ENCODE data around the gene PTPRK. TPM values are rescaled to one million over a fixed set of nuclear protein-coding genes. Genes with fewer than 3 reads are reported as not detected.

Gene PTPRK
- total and polyA plus RNA-seq, 2 experiments from 2014 or later, result 26.9 to 56.4 TPM

DNA sequence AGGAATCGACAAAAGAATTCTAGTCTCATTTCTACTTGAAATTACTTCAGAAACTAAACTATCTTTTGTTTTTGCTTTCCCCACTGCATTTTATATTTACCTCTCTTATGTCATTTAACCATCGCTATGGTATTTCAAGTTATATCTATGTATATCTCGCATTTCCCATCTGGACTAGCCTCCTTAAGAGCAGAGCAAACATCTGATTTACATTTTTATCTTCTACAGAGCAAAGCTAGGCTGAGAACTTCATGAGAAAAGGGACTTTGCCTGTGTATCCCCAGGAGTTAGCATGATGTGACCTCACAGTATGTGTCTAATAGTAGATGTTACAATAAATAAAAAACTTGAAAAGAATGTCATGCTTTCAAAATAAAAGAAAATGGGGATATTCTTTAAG, 201.2 kb downstream of the PTPRK start:
- TF ChIP-seq POLR2AphosphoS5 (IDR thresholded peaks at IDR 0.05; ENCODE audit: low read depth) (no peak), ZNF114 (CRISPR knock-in tag; IDR thresholded peaks at IDR 0.05) (no peak), CREB1 (CRISPR knock-in tag; IDR thresholded peaks at IDR 0.05; ENCODE audit: low read depth) (no peak), JUNB (IDR thresholded peaks at IDR 0.05; ENCODE audit: unreplicated experiment) (no peak), ZNF331 (CRISPR knock-in tag; IDR thresholded peaks at IDR 0.05; ENCODE audit: low read depth) (no peak), EZH2 (IDR thresholded peaks at IDR 0.05; ENCODE audit: low read depth, unreplicated experiment) (no peak), STAT1 (IDR thresholded peaks at IDR 0.05; ENCODE audit: unreplicated experiment) (no peak), EZH2phosphoT487 (IDR thresholded peaks at IDR 0.05; ENCODE audit: unreplicated experiment) (no peak), NANOG (IDR thresholded peaks at IDR 0.05; ENCODE audit: borderline replicate concordance) (no peak)
- TF ChIP-seq, protein P1, sequence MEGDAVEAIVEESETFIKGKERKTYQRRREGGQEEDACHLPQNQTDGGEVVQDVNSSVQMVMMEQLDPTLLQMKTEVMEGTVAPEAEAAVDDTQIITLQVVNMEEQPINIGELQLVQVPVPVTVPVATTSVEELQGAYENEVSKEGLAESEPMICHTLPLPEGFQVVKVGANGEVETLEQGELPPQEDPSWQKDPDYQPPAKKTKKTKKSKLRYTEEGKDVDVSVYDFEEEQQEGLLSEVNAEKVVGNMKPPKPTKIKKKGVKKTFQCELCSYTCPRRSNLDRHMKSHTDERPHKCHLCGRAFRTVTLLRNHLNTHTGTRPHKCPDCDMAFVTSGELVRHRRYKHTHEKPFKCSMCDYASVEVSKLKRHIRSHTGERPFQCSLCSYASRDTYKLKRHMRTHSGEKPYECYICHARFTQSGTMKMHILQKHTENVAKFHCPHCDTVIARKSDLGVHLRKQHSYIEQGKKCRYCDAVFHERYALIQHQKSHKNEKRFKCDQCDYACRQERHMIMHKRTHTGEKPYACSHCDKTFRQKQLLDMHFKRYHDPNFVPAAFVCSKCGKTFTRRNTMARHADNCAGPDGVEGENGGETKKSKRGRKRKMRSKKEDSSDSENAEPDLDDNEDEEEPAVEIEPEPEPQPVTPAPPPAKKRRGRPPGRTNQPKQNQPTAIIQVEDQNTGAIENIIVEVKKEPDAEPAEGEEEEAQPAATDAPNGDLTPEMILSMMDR (conservative IDR thresholded peaks at IDR 0.05; ENCODE audit: low read depth in 2 of 2), result no peak
- TF ChIP-seq, protein P2, sequence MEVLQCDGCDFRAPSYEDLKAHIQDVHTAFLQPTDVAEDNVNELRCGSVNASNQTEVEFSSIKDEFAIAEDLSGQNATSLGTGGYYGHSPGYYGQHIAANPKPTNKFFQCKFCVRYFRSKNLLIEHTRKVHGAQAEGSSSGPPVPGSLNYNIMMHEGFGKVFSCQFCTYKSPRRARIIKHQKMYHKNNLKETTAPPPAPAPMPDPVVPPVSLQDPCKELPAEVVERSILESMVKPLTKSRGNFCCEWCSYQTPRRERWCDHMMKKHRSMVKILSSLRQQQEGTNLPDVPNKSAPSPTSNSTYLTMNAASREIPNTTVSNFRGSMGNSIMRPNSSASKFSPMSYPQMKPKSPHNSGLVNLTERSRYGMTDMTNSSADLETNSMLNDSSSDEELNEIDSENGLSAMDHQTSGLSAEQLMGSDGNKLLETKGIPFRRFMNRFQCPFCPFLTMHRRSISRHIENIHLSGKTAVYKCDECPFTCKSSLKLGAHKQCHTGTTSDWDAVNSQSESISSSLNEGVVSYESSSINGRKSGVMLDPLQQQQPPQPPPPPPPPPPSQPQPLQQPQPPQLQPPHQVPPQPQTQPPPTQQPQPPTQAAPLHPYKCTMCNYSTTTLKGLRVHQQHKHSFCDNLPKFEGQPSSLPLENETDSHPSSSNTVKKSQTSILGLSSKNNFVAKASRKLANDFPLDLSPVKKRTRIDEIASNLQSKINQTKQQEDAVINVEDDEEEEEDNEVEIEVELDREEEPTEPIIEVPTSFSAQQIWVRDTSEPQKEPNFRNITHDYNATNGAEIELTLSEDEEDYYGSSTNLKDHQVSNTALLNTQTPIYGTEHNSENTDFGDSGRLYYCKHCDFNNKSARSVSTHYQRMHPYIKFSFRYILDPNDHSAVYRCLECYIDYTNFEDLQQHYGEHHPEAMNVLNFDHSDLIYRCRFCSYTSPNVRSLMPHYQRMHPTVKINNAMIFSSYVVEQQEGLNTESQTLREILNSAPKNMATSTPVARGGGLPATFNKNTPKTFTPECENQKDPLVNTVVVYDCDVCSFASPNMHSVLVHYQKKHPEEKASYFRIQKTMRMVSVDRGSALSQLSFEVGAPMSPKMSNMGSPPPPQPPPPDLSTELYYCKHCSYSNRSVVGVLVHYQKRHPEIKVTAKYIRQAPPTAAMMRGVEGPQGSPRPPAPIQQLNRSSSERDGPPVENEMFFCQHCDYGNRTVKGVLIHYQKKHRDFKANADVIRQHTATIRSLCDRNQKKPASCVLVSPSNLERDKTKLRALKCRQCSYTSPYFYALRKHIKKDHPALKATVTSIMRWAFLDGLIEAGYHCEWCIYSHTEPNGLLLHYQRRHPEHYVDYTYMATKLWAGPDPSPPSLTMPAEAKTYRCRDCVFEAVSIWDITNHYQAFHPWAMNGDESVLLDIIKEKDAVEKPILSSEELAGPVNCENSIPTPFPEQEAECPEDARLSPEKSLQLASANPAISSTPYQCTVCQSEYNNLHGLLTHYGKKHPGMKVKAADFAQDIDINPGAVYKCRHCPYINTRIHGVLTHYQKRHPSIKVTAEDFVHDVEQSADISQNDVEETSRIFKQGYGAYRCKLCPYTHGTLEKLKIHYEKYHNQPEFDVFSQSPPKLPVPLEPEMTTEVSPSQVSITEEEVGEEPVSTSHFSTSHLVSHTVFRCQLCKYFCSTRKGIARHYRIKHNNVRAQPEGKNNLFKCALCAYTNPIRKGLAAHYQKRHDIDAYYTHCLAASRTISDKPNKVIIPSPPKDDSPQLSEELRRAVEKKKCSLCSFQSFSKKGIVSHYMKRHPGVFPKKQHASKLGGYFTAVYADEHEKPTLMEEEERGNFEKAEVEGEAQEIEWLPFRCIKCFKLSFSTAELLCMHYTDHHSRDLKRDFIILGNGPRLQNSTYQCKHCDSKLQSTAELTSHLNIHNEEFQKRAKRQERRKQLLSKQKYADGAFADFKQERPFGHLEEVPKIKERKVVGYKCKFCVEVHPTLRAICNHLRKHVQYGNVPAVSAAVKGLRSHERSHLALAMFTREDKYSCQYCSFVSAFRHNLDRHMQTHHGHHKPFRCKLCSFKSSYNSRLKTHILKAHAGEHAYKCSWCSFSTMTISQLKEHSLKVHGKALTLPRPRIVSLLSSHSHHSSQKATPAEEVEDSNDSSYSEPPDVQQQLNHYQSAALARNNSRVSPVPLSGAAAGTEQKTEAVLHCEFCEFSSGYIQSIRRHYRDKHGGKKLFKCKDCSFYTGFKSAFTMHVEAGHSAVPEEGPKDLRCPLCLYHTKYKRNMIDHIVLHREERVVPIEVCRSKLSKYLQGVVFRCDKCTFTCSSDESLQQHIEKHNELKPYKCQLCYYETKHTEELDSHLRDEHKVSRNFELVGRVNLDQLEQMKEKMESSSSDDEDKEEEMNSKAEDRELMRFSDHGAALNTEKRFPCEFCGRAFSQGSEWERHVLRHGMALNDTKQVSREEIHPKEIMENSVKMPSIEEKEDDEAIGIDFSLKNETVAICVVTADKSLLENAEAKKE (CRISPR knock-in tag; IDR thresholded peaks at IDR 0.05), result no peak
- TF ChIP-seq, protein P3, sequence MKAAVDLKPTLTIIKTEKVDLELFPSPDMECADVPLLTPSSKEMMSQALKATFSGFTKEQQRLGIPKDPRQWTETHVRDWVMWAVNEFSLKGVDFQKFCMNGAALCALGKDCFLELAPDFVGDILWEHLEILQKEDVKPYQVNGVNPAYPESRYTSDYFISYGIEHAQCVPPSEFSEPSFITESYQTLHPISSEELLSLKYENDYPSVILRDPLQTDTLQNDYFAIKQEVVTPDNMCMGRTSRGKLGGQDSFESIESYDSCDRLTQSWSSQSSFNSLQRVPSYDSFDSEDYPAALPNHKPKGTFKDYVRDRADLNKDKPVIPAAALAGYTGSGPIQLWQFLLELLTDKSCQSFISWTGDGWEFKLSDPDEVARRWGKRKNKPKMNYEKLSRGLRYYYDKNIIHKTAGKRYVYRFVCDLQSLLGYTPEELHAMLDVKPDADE (IDR thresholded peaks at IDR 0.05), result no peak
- TF ChIP-seq, protein P4, sequence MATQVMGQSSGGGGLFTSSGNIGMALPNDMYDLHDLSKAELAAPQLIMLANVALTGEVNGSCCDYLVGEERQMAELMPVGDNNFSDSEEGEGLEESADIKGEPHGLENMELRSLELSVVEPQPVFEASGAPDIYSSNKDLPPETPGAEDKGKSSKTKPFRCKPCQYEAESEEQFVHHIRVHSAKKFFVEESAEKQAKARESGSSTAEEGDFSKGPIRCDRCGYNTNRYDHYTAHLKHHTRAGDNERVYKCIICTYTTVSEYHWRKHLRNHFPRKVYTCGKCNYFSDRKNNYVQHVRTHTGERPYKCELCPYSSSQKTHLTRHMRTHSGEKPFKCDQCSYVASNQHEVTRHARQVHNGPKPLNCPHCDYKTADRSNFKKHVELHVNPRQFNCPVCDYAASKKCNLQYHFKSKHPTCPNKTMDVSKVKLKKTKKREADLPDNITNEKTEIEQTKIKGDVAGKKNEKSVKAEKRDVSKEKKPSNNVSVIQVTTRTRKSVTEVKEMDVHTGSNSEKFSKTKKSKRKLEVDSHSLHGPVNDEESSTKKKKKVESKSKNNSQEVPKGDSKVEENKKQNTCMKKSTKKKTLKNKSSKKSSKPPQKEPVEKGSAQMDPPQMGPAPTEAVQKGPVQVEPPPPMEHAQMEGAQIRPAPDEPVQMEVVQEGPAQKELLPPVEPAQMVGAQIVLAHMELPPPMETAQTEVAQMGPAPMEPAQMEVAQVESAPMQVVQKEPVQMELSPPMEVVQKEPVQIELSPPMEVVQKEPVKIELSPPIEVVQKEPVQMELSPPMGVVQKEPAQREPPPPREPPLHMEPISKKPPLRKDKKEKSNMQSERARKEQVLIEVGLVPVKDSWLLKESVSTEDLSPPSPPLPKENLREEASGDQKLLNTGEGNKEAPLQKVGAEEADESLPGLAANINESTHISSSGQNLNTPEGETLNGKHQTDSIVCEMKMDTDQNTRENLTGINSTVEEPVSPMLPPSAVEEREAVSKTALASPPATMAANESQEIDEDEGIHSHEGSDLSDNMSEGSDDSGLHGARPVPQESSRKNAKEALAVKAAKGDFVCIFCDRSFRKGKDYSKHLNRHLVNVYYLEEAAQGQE (IDR thresholded peaks at IDR 0.05; ENCODE audit: unreplicated experiment), result no peak
- Histone ChIP-seq H3K4me3 (no peak overlapping the region), H3K36me3 (ENCODE audit: insufficient read depth) (no peaks in the 10 kb centered on the region), H3K79me2 (replicated peaks; ENCODE audit: insufficient read depth) (peaks cover 19% of the 10 kb centered on the region; the same call in 1 of the 2 replicates), H3K27ac (ENCODE audit: low read depth) (no peak overlapping the region), H3K4me1 (ENCODE audit: insufficient read depth) (peaks cover 55% of the 10 kb centered on the region), H3K9me2 (ENCODE audit: insufficient read depth) (no peaks in the 10 kb centered on the region), H3F3A (replicated peaks; ENCODE audit: low read depth) (no peaks in the 10 kb centered on the region), H3K4me2 (no peak overlapping the region), H2AFZ (no peak overlapping the region), H4K20me1 (replicated peaks; ENCODE audit: insufficient read depth) (no peaks in the 10 kb centered on the region; the same call in 1 of the 2 replicates), H3K27me3 (ENCODE audit: insufficient read depth) (no peaks in the 10 kb centered on the region)
- H3K4me1 Mint-ChIP-seq, result peaks cover 46% of the 10 kb centered on the region
- H3K27ac Mint-ChIP-seq, result no peak overlapping the region; the same call in 1 of the 2 replicates
- ATAC-seq (no peak), DNase-seq (ENCODE audit: low spot score) (no peak)
- H3K27me3 Mint-ChIP-seq (ENCODE audit: insufficient read depth, low read depth, poor library complexity), result no peaks in the 10 kb centered on the region
- H3K4me3 Mint-ChIP-seq, result no peak overlapping the region
- no peaks in the 10 kb centered on the region for H3K9me3 Mint-ChIP-seq
- no peaks in the 10 kb centered on the region for H3K36me3 Mint-ChIP-seq (ENCODE audit: low read depth)
